Loucy (cell line): ENCODE measurements around the gene CLSTN1.

Experiments used
- H2AFZ ChIP-seq: fragments of 200-600 bp; sonication (generic); 2 replicates; pipeline ENCODE4 v1.6.0; 2016; ENCODE audit warnings: antibody characterized with exemption, mild to moderate bottlenecking, low read length, moderate library complexity
- H3F3A ChIP-seq: fragments of 200-600 bp; 2 replicates; pipeline ENCODE4 v1.6.0; 2016; ENCODE audit warnings: antibody characterized with exemption, low read depth, mild to moderate bottlenecking
- H3K27me3 ChIP-seq: fragments of 200-600 bp; sonication (generic); 2 replicates; pipeline ENCODE4 v1.6.1; 2014; ENCODE audit warnings: low read length, mild to moderate bottlenecking; ENCODE audit not compliant: insufficient read depth, poor library complexity, severe bottlenecking
- H3K36me3 ChIP-seq: fragments of 200-600 bp; sonication (generic); 2 replicates; pipeline ENCODE4 v1.6.1; 2016; ENCODE audit warnings: low read length; ENCODE audit not compliant: insufficient read depth
- H3K4me1 ChIP-seq: fragments of 200-600 bp; sonication (generic); 2 replicates; pipeline ENCODE4 v1.5.1; 2014; ENCODE audit warnings: low read length, mild to moderate bottlenecking; ENCODE audit not compliant: insufficient read depth, poor library complexity, severe bottlenecking
- H3K4me2 ChIP-seq: fragments of 200-600 bp; sonication (generic); 2 replicates; pipeline ENCODE4 v1.6.0; 2014; ENCODE audit warnings: antibody characterized with exemption, low read length, low read depth, mild to moderate bottlenecking; ENCODE audit not compliant: poor library complexity, severe bottlenecking
- H3K4me3 ChIP-seq: fragments of 200-600 bp; sonication (generic); 2 replicates; pipeline ENCODE4 v1.5.1; 2014; ENCODE audit warnings: low read length, mild to moderate bottlenecking, mixed read lengths; ENCODE audit not compliant: poor library complexity, severe bottlenecking
- H3K79me2 ChIP-seq: fragments of 200-600 bp; sonication (generic); 2 replicates; pipeline ENCODE4 v1.6.1; 2014; ENCODE audit warnings: low read length; ENCODE audit not compliant: insufficient read depth
- H3K9ac ChIP-seq: fragments of 200-600 bp; sonication (generic); 2 replicates; pipeline ENCODE4 v1.6.0; 2014; ENCODE audit warnings: mild to moderate bottlenecking, low read depth, low read length, moderate library complexity; ENCODE audit not compliant: poor library complexity, severe bottlenecking
- H3K9me2 ChIP-seq: fragments of 200-600 bp; sonication (generic); replicated peaks from 2 replicates; pipeline ENCODE4 v1.6.1; 2016; ENCODE audit warnings: low read depth, low read length, mixed read lengths
- H3K9me3 ChIP-seq: fragments of 200-600 bp; sonication (generic); 2 replicates; pipeline ENCODE4 v1.6.1; 2014; ENCODE audit warnings: mild to moderate bottlenecking, antibody characterized with exemption, low read length, low read depth; ENCODE audit not compliant: insufficient read depth
- H4K20me1 ChIP-seq: fragments of 200-600 bp; sonication (generic); 2 replicates; pipeline ENCODE4 v1.6.0; 2014; ENCODE audit warnings: antibody characterized with exemption, low read length, mild to moderate bottlenecking; ENCODE audit not compliant: insufficient read depth, poor library complexity, severe bottlenecking
- CTCF ChIP-seq: fragments of 200-600 bp; sonication (generic); conservative IDR thresholded peaks from 2 replicates; pipeline ENCODE4 v1.5.1; 2014; ENCODE audit warnings: mild to moderate bottlenecking, antibody characterized with exemption, low read length
- EZH2phosphoT487 ChIP-seq: fragments of 200-600 bp; IDR thresholded peaks from 2 replicates; pipeline ENCODE4 v1.6.1; 2018; ENCODE audit warnings: antibody characterized with exemption, mild to moderate bottlenecking, moderate library complexity, borderline replicate concordance

The CLSTN1 gene

GRCh38 chr1:9858293-9859035 is 34.7 kb upstream of the CLSTN1 start:
- Histone ChIP-seq H3F3A (no peaks in the 10 kb centered on the region), H3K9me3 (no peaks in the 10 kb centered on the region), H2AFZ (no peak overlapping the region), H3K36me3 (peaks cover 8% of the 10 kb centered on the region; the same call in 1 of the 2 replicates), H3K9me2 (no peaks in the 10 kb centered on the region), H4K20me1 (no peaks in the 10 kb centered on the region), H3K4me3 (no peak overlapping the region), H3K9ac (no peak overlapping the region), H3K4me1 (no peaks in the 10 kb centered on the region), H3K27me3 (no peaks in the 10 kb centered on the region), H3K4me2 (no peak overlapping the region), H3K79me2 (no peaks in the 10 kb centered on the region)
- no peak for TF ChIP-seq CTCF
- TF ChIP-seq EZH2phosphoT487: no peak

- no peak overlapping the region for H3K4me2 ChIP-seq
- H2AFZ ChIP-seq: no peak overlapping the region
- no peak overlapping the region for H3K4me3 ChIP-seq
- peaks cover 9% of the 10 kb centered on the region; the same call in 1 of the 2 replicates for H3K36me3 ChIP-seq
- no peaks in the 10 kb centered on the region for H3K9me2 ChIP-seq
- TF ChIP-seq EZH2phosphoT487: no peak
- TF ChIP-seq CTCF: no peak
- no peaks in the 10 kb centered on the region for H3K4me1 ChIP-seq
- no peaks in the 10 kb centered on the region for H3F3A ChIP-seq
- no peaks in the 10 kb centered on the region for H3K79me2 ChIP-seq
- no peaks in the 10 kb centered on the region for H3K27me3 ChIP-seq
- no peaks in the 10 kb centered on the region for H4K20me1 ChIP-seq
- no peak overlapping the region for H3K9ac ChIP-seq
- H3K9me3 ChIP-seq: no peaks in the 10 kb centered on the region
Measured at GRCh38 chr1:9855186-9855585, 31.4 kb upstream of the CLSTN1 start.

- Histone ChIP-seq H3K9ac (no peak overlapping the region), H3K4me1 (no peaks in the 10 kb centered on the region), H3K36me3 (peaks cover 9% of the 10 kb centered on the region; the same call in 1 of the 2 replicates), H3F3A (no peaks in the 10 kb centered on the region), H3K9me3 (no peaks in the 10 kb centered on the region), H3K4me2 (no peak overlapping the region), H4K20me1 (no peaks in the 10 kb centered on the region), H3K79me2 (no peaks in the 10 kb centered on the region), H3K4me3 (no peak overlapping the region), H3K27me3 (no peaks in the 10 kb centered on the region), H2AFZ (no peak overlapping the region), H3K9me2 (no peaks in the 10 kb centered on the region)
- TF ChIP-seq CTCF (no peak), EZH2phosphoT487 (no peak)
Measured at GRCh38 chr1:9853249-9853595, 29.5 kb upstream of the CLSTN1 start.
